Activated CD4-positive, alpha-beta T cell treated with anti-CD3 and anti-CD28 coated beads, Interleukin-10, Interleukin-2, amounts not matched to agents 100 ng/mL and 50 ng/mL, durations not matched to agents 16 hours and 8 hours (primary cell): Measurements from ENCODE around the gene JAKMIP1.
A peak's percentile ranks its signal among the peaks of the same experiment; 100 is the strongest.
"Not testable (repeated sequence)": the region's sequence is repeated elsewhere in the genome, so short reads cannot be mapped to it uniquely, and the experiment has no call there.

Source experiments
- DNase-seq: peaks from one replicate; pipeline ENCODE4 v3.0.0-alpha.2; 2020

JAKMIP1 gene

GRCh38 chr4:6228158-6229067, 28.1 kb upstream of the JAKMIP1 start:
- no peak for DNase-seq

- no peak for DNase-seq
These were observed 27.2 kb upstream of the JAKMIP1 start for GRCh38 chr4:6227412-6228157.

GRCh38 chr4:6226506-6226905, 26.2 kb upstream of the JAKMIP1 start:
- no peak for DNase-seq

- peak; percentile 20 for DNase-seq
These were observed 25.1 kb upstream of the JAKMIP1 start for GRCh38 chr4:6225469-6225868.

- no peak for DNase-seq
These were observed 24.4 kb upstream of the JAKMIP1 start for GRCh38 chr4:6224735-6225134.

- no peak for DNase-seq
These were observed 22.5 kb upstream of the JAKMIP1 start for GRCh38 chr4:6222761-6223292.

GRCh38 chr4:6221851-6222760, 21.8 kb upstream of the JAKMIP1 start:
- DNase-seq = peak; percentile 17

GRCh38 chr4:6221301-6221850, 21.0 kb upstream of the JAKMIP1 start:
- DNase-seq = no peak

GRCh38 chr4:6217716-6218381, 17.5 kb upstream of the JAKMIP1 start:
- DNase-seq = no peak

GRCh38 chr4:6216588-6216987, 16.2 kb upstream of the JAKMIP1 start:
- no peak for DNase-seq

GRCh38 chr4:6209921-6210320, 9.6 kb upstream of the JAKMIP1 start:
- DNase-seq = no peak

- not testable (repeated sequence) for DNase-seq
These were observed 8.9 kb upstream of the JAKMIP1 start for GRCh38 chr4:6209291-6209690.

- DNase-seq = no peak
These were observed 8.1 kb upstream of the JAKMIP1 start for GRCh38 chr4:6208416-6208815.

GRCh38 chr4:6207602-6208001, 7.3 kb upstream of the JAKMIP1 start:
- DNase-seq = no peak

GRCh38 chr4:6206771-6207290, 6.5 kb upstream of the JAKMIP1 start:
- DNase-seq = no peak

GRCh38 chr4:6205973-6206372, 5.6 kb upstream of the JAKMIP1 start:
- no peak for DNase-seq

- DNase-seq = no peak
These were observed 5.2 kb upstream of the JAKMIP1 start for GRCh38 chr4:6205567-6205931.

- DNase-seq = no peak
These were observed 4.7 kb upstream of the JAKMIP1 start for GRCh38 chr4:6204871-6205566.

GRCh38 chr4:6204098-6204497, 3.7 kb upstream of the JAKMIP1 start:
- no peak for DNase-seq

- peak; percentile 50 for DNase-seq
These were observed 1.3 kb upstream of the JAKMIP1 start for GRCh38 chr4:6201580-6202091.

- DNase-seq = peak; percentile 40
These were observed 593 bp upstream of the JAKMIP1 start for GRCh38 chr4:6200922-6201362.
